Testis (tissue), 5 donors: ENCODE data around the gene SEC22A. TPM values are rescaled to one million over a fixed set of nuclear protein-coding genes. Genes with fewer than 3 reads are reported as not detected.

Experiments used
- DNase-seq: peaks from one replicate; pipeline ENCODE4 v3.0.0-alpha.2; 2019
- H3K27ac ChIP-seq, 2 donors: fragments of 200-600 bp; sonication (generic); one replicate each; pipeline ENCODE4 v1.5.1; 2019
- H3K27me3 ChIP-seq: fragments of 200-600 bp; sonication (generic); one replicate; pipeline ENCODE4 v1.5.1; 2019
- H3K36me3 ChIP-seq: fragments of 200-600 bp; sonication (generic); one replicate; pipeline ENCODE4 v1.5.1; 2017; ENCODE audit warnings: low read depth; ENCODE audit errors: missing control alignments
- H3K4me1 ChIP-seq: fragments of 200-600 bp; sonication (generic); one replicate; pipeline ENCODE4 v1.5.1; 2019
- H3K4me3 ChIP-seq, 2 donors: fragments of 200-600 bp; sonication (generic); one replicate each; pipeline ENCODE4 v1.5.1; 2017 to 2019
- H3K9me3 ChIP-seq: fragments of 200-600 bp; sonication (generic); one replicate; pipeline ENCODE4 v1.5.1; 2017
- CTCF ChIP-seq, 3 experiments: fragments of 450-650 bp in 2 of 3; fragments of 200-600 bp in 1 of 3; sonication (generic) in 1 of 3; IDR thresholded peaks; one replicate each; pipeline ENCODE4 v1.5.1; 2016 to 2019; ENCODE audit warnings: antibody characterized with exemption in 3 of 3, mild to moderate bottlenecking in 2 of 3, moderate library complexity in 1 of 3
- POLR2A ChIP-seq: fragments of 450-650 bp; IDR thresholded peaks from one replicate; pipeline ENCODE4 v1.6.1; 2017; ENCODE audit warnings: antibody characterized with exemption, mild to moderate bottlenecking, moderate library complexity
- WGBS, 2 donors: methylation state at CpG; one replicate each; pipeline ENCODE4 v1.1.5; 2018; 5-methylcytosine and 5-hydroxymethylcytosine counted together
- intact Hi-C: fragments of 100-400 bp; cut with DNase I; formaldehyde crosslinking; loops from one replicate; pipeline ENCODE4 v1.15.1; 2023; ENCODE audit warnings: low total_unique reads
- long read RNA-seq, 2 donors: transcript quantifications; one replicate each; lab custom pipeline, GENCODE V29; 2026
- polyA plus RNA-seq: library from polyadenylated mRNA; stranded (reverse); fragments of 350-450 nt; fragmentation: Illumina TruSeq; extraction: RNeasy Lipid Tissue Mini Kit (QIAGEN cat#74804); gene quantifications from one replicate; pipeline ENCODE4 v1.2.3, GENCODE V29; 2014; ENCODE audit warnings: low read depth, low replicate concordance; ENCODE audit not compliant: insufficient read depth
- total RNA-seq, 2 donors: library from RNA; depleted of rRNA; stranded (reverse); fragments of >200 nt; gene quantifications; one replicate each; pipeline ENCODE4 v1.2.3, GENCODE V29; 2016

Gene SEC22A
- total RNA-seq: 10 to 100 TPM; 52.0 to 59.6 TPM
- 58.8 TPM for polyA plus RNA-seq
- long read RNA-seq, donor 1, full-length matches to known transcripts: 9 of 9 reads
- long read RNA-seq, donor 1, partial matches to known transcripts: 0 of 9 reads
- long read RNA-seq, donor 1, other reads (novel, unspliced or antisense): 0 of 9 reads
- long read RNA-seq, donor 2, full-length matches to known transcripts: 3 of 3 reads
- long read RNA-seq, donor 2, partial matches to known transcripts: 0 of 3 reads
- long read RNA-seq, donor 2, other reads (novel, unspliced or antisense): 0 of 3 reads

GRCh38 chr3:123201557-123202427 lies at the start of gene SEC22A:
TSS of gene SEC22A (plus strand) at chr3:123201943. CDS start at chr3:123209218, 7,275 bp downstream.
- intact Hi-C loops: no loop called here
- TF ChIP-seq POLR2A (no peak), CTCF (IDR thresholded peaks at IDR 0.05) (no peak)
- H3K27me3 ChIP-seq: no peaks in the 10 kb centered on the region
- peak within 1 kb of the TSS; percentile 91 to 95 for H3K4me3 ChIP-seq
- H3K27ac ChIP-seq: peak within 1 kb of the TSS; percentile 84 to 91
- H3K36me3 ChIP-seq: no peaks in the 10 kb centered on the region
- DNase-seq: peak; percentile 96
- 0 to 2% methylated on average over 9 to 49 of the region's 60 CpGs for WGBS, 2 donors
- no peaks in the 10 kb centered on the region for H3K9me3 ChIP-seq
- peaks cover 11% of the 10 kb centered on the region for H3K4me1 ChIP-seq

- TF ChIP-seq POLR2A (no peak), CTCF (IDR thresholded peaks at IDR 0.05) (no peak)
- Histone ChIP-seq H3K4me1 (peaks cover 9% of the 10 kb centered on the region), H3K4me3 (no peak overlapping the region), H3K9me3 (no peaks in the 10 kb centered on the region), H3K36me3 (no peaks in the 10 kb centered on the region), H3K27me3 (no peaks in the 10 kb centered on the region), H3K27ac (no peak overlapping the region)
- 75 to 88% methylated on average over 3 of the region's 3 CpGs for WGBS, 2 donors
- intact Hi-C loops: no loop called here
- no peak for DNase-seq
Measured at GRCh38 chr3:123152687-123153086, 49.1 kb upstream of the SEC22A start.

- intact Hi-C loops: no loop called here
- H3K27me3 ChIP-seq: no peaks in the 10 kb centered on the region
- peak overlapping the region in 1 of 2 donors; percentile 47 for H3K27ac ChIP-seq
- TF ChIP-seq CTCF (IDR thresholded peaks at IDR 0.05): no peak
- TF ChIP-seq POLR2A: no peak
- no peak overlapping the region for H3K4me3 ChIP-seq
- WGBS, 2 donors: 40 to 64% methylated on average over 6 of the region's 6 CpGs
- no peak for DNase-seq
- no peaks in the 10 kb centered on the region for H3K36me3 ChIP-seq
- peaks cover 9% of the 10 kb centered on the region for H3K4me1 ChIP-seq
- no peaks in the 10 kb centered on the region for H3K9me3 ChIP-seq
Measured at GRCh38 chr3:123153125-123154019, 48.4 kb upstream of the SEC22A start.

GRCh38 chr3:123154020-123154985 lies 47.4 kb upstream of the SEC22A start:
- no peak for DNase-seq
- Histone ChIP-seq H3K9me3 (no peaks in the 10 kb centered on the region), H3K36me3 (no peaks in the 10 kb centered on the region), H3K27ac (peak overlapping the region in 1 of 2 donors; percentile 47), H3K4me3 (no peak overlapping the region), H3K4me1 (peaks cover 9% of the 10 kb centered on the region), H3K27me3 (no peaks in the 10 kb centered on the region)
- TF ChIP-seq CTCF (IDR thresholded peaks at IDR 0.05) (no peak), POLR2A (no peak)
- intact Hi-C loops: no loop called here
- 88 to 98% methylated on average over 5 to 7 of the region's 7 CpGs for WGBS, 2 donors
